GM23338 (cell line): ENCODE results near the gene CHRNA3. TPM values are rescaled to one million over a fixed set of nuclear protein-coding genes. Genes with fewer than 3 reads are reported as not detected.

ENCODE experiments used
- ATAC-seq: fragments of 200-7000 bp; cut with Tn5 transposase; 3 replicates; pipeline ENCODE4 v1.9.1; 2020
- DNase-seq: peaks from one replicate; pipeline ENCODE4 v3.0.0-alpha.2; 2015; ENCODE audit warnings: low spot score
- H2AFZ ChIP-seq: fragments of 200-600 bp; sonication (generic); 2 replicates; pipeline ENCODE4 v1.8.0; 2016; ENCODE audit warnings: antibody characterized with exemption, mild to moderate bottlenecking, moderate library complexity
- H3F3A ChIP-seq: fragments of 200-600 bp; sonication (generic); replicated peaks from 2 replicates; pipeline ENCODE4 v1.8.0; 2017; ENCODE audit warnings: antibody characterized with exemption, mixed run types, low read depth
- H3K27ac ChIP-seq: fragments of 200-600 bp; sonication (generic); 2 replicates; pipeline ENCODE4 v1.6.1; 2016; ENCODE audit warnings: low read depth
- H3K27me3 ChIP-seq: fragments of 200-600 bp; sonication (generic); 2 replicates; pipeline ENCODE4 v1.8.0; 2016; ENCODE audit warnings: mild to moderate bottlenecking, mixed run types, moderate library complexity; ENCODE audit not compliant: insufficient read depth
- H3K36me3 ChIP-seq: fragments of 200-600 bp; sonication (generic); 2 replicates; pipeline ENCODE4 v1.8.0; 2016; ENCODE audit warnings: mild to moderate bottlenecking; ENCODE audit not compliant: insufficient read depth
- H3K4me1 ChIP-seq: fragments of 200-600 bp; sonication (generic); 2 replicates; pipeline ENCODE4 v1.8.0; 2016; ENCODE audit warnings: mild to moderate bottlenecking, moderate library complexity; ENCODE audit not compliant: insufficient read depth
- H3K4me2 ChIP-seq: fragments of 200-600 bp; sonication (generic); 2 replicates; pipeline ENCODE4 v1.7.1; 2017; ENCODE audit warnings: mixed run types
- H3K4me3 ChIP-seq: fragments of 200-600 bp; sonication (generic); 2 replicates; pipeline ENCODE4 v1.6.1; 2016; ENCODE audit warnings: mixed run types
- H3K79me2 ChIP-seq: fragments of 200-600 bp; sonication (generic); replicated peaks from 2 replicates; pipeline ENCODE4 v1.8.0; 2017; ENCODE audit warnings: mild to moderate bottlenecking; ENCODE audit not compliant: insufficient read depth
- H3K9me2 ChIP-seq: fragments of 200-600 bp; sonication (generic); 2 replicates; pipeline ENCODE4 v1.8.0; 2017; ENCODE audit not compliant: insufficient read depth
- H4K20me1 ChIP-seq: fragments of 200-600 bp; sonication (generic); replicated peaks from 2 replicates; pipeline ENCODE4 v1.8.0; 2017; ENCODE audit warnings: mild to moderate bottlenecking; ENCODE audit not compliant: insufficient read depth
- H3K27ac Mint-ChIP-seq: 2 replicates; pipeline ENCODE4 v1.8.0; 2020; ENCODE audit warnings: inconsistent platforms, mild to moderate bottlenecking, moderate library complexity, mixed read lengths
- H3K27me3 Mint-ChIP-seq: 3 replicates; pipeline ENCODE4 v1.8.0; 2022; ENCODE audit warnings: low read depth, mild to moderate bottlenecking, moderate library complexity, mixed read lengths, inconsistent platforms; ENCODE audit not compliant: insufficient read depth, poor library complexity
- H3K36me3 Mint-ChIP-seq: 3 replicates; pipeline ENCODE4 v1.8.0; 2021; ENCODE audit warnings: low read depth, mild to moderate bottlenecking, inconsistent platforms, moderate library complexity, mixed read lengths
- H3K4me1 Mint-ChIP-seq: 3 replicates; pipeline ENCODE4 v1.8.0; 2020; ENCODE audit warnings: mild to moderate bottlenecking, inconsistent platforms, mixed read lengths
- H3K4me3 Mint-ChIP-seq: 3 replicates; pipeline ENCODE4 v1.8.0; 2021; ENCODE audit warnings: moderate library complexity, mild to moderate bottlenecking, inconsistent platforms, mixed read lengths
- H3K9me3 Mint-ChIP-seq: 3 replicates; pipeline ENCODE4 v1.8.0; 2020; ENCODE audit warnings: moderate library complexity, mild to moderate bottlenecking, inconsistent platforms, mixed read lengths
- CREB1 ChIP-seq: fragments of 250-450 bp; sonication (Bioruptor Pico); IDR thresholded peaks from 2 replicates; pipeline ENCODE4 v1.5.0; 2020; ENCODE audit warnings: low read depth, mild to moderate bottlenecking, moderate library complexity
- EZH2 ChIP-seq: fragments of 200-600 bp; sonication (generic); IDR thresholded peaks from one replicate; pipeline ENCODE4 v1.8.0; 2017; ENCODE audit warnings: antibody characterized with exemption, mild to moderate bottlenecking, low read depth; ENCODE audit not compliant: unreplicated experiment
- EZH2phosphoT487 ChIP-seq: fragments of 200-600 bp; sonication (generic); IDR thresholded peaks from one replicate; pipeline ENCODE4 v1.8.1; 2018; ENCODE audit warnings: antibody characterized with exemption; ENCODE audit not compliant: unreplicated experiment
- JUNB ChIP-seq: IDR thresholded peaks from one replicate; pipeline ENCODE4 v1.6.1; 2016; ENCODE audit warnings: antibody characterized with exemption; ENCODE audit not compliant: unreplicated experiment
- NANOG ChIP-seq: IDR thresholded peaks from 2 replicates; pipeline ENCODE4 v1.6.1; 2016; ENCODE audit warnings: antibody characterized with exemption, borderline replicate concordance
- POLR2AphosphoS5 ChIP-seq: IDR thresholded peaks from 2 replicates; pipeline ENCODE4 v1.6.1; 2016; ENCODE audit warnings: antibody characterized with exemption, low read depth
- STAT1 ChIP-seq: IDR thresholded peaks from one replicate; pipeline ENCODE4 v1.6.1; 2016; ENCODE audit warnings: antibody characterized with exemption; ENCODE audit not compliant: unreplicated experiment
- ZNF114 ChIP-seq: fragments of 250-450 bp; sonication (Bioruptor Pico); IDR thresholded peaks from 2 replicates; pipeline ENCODE4 v1.5.0; 2020; ENCODE audit warnings: mild to moderate bottlenecking, moderate library complexity
- ZNF331 ChIP-seq: fragments of 250-450 bp; sonication (Bioruptor Pico); IDR thresholded peaks from 2 replicates; pipeline ENCODE4 v1.5.0; 2020; ENCODE audit warnings: low read depth, mild to moderate bottlenecking, moderate library complexity
- polyA plus RNA-seq: library from polyadenylated mRNA; unstranded; fragments of >200 nt; fragmentation: Nextera tagmentation; extraction: Ambion mirVana; gene quantifications from 2 replicates; pipeline ENCODE4 v1.2.1, GENCODE V29; 2016
- total RNA-seq: library from RNA; depleted of rRNA; stranded (reverse); fragments of >200 nt; shearing (Covaris generic); gene quantifications from 2 replicates; pipeline ENCODE4 v1.2.3, GENCODE V29; 2014
- TF ChIP-seq, protein P1 (sequence below), 2 experiments: fragments of 200-600 bp in 1 of 2; sonication (generic) in 1 of 2; conservative IDR thresholded peaks; 2 replicates each; pipeline versions ENCODE4 v1.5.1 to v1.6.1; 2016 to 2017; ENCODE audit warnings: antibody characterized with exemption in 2 of 2, low read depth in 2 of 2, mild to moderate bottlenecking in 2 of 2, moderate library complexity in 1 of 2
- TF ChIP-seq, protein P2 (sequence below): IDR thresholded peaks from one replicate; pipeline ENCODE4 v1.6.1; 2018; ENCODE audit warnings: antibody characterized with exemption; ENCODE audit not compliant: unreplicated experiment
- TF ChIP-seq, protein P3 (sequence below): IDR thresholded peaks from 2 replicates; pipeline ENCODE4 v1.6.1; 2016; ENCODE audit warnings: antibody characterized with exemption
- TF ChIP-seq, protein P4 (sequence below): fragments of 250-450 bp; sonication (Bioruptor Pico); IDR thresholded peaks from 2 replicates; pipeline ENCODE4 v1.5.0; 2020; ENCODE audit warnings: mild to moderate bottlenecking, moderate library complexity

The CHRNA3 gene
- total and polyA plus RNA-seq, 2 experiments from 2014 or later = 2.9 to 3.5 TPM

DNA sequence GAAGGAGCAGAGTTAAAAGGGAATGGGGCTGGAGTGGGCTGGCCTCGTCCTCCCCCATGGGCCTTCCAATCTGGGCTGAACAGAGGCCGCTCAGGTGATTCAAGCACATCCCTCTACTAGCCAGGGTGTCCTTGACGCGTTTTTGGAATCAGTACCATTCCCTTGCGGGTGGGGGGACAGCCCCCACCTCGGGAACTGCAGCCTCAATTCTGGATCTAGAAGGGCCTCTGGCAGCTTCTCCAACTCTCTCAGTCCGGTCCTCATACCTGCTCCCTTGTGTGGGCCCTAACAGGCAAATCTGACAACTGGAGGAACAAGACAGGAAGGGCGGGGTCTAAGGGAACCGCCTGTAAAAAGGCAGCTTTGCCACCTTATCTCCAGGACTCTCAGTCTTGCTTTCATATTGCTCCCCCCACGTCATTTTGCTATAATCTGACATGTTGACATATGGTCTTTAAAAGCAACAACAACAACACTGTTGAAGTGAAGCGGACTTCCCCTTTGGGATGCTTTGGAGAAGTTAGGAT lies 21.0 kb upstream of the CHRNA3 start:
- no peaks in the 10 kb centered on the region for H3K9me2 ChIP-seq
- Mint-ChIP-seq H3K4me1 (peaks cover 13% of the 10 kb centered on the region), H3K36me3 (no peaks in the 10 kb centered on the region; the same call in 2 of the 3 replicates), H3K9me3 (no peaks in the 10 kb centered on the region; the same call in 2 of the 3 replicates), H3K27me3 (peaks cover 13% of the 10 kb centered on the region), H3K27ac (no peak overlapping the region), H3K4me3 (peak overlapping the region; percentile 83)
- H2AFZ ChIP-seq = peak overlapping the region; percentile 99
- H3K4me2 ChIP-seq = peak overlapping the region; percentile 91
- ATAC-seq = peak; percentile 5
- no peaks in the 10 kb centered on the region for H3K79me2 ChIP-seq
- no peaks in the 10 kb centered on the region for H4K20me1 ChIP-seq
- H3K27ac ChIP-seq = no peak overlapping the region
- TF ChIP-seq EZH2 = no peak
- TF ChIP-seq, protein P1, sequence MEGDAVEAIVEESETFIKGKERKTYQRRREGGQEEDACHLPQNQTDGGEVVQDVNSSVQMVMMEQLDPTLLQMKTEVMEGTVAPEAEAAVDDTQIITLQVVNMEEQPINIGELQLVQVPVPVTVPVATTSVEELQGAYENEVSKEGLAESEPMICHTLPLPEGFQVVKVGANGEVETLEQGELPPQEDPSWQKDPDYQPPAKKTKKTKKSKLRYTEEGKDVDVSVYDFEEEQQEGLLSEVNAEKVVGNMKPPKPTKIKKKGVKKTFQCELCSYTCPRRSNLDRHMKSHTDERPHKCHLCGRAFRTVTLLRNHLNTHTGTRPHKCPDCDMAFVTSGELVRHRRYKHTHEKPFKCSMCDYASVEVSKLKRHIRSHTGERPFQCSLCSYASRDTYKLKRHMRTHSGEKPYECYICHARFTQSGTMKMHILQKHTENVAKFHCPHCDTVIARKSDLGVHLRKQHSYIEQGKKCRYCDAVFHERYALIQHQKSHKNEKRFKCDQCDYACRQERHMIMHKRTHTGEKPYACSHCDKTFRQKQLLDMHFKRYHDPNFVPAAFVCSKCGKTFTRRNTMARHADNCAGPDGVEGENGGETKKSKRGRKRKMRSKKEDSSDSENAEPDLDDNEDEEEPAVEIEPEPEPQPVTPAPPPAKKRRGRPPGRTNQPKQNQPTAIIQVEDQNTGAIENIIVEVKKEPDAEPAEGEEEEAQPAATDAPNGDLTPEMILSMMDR (conservative IDR thresholded peaks at IDR 0.05; ENCODE audit: low read depth in 2 of 2) = no peak
- TF ChIP-seq, protein P2, sequence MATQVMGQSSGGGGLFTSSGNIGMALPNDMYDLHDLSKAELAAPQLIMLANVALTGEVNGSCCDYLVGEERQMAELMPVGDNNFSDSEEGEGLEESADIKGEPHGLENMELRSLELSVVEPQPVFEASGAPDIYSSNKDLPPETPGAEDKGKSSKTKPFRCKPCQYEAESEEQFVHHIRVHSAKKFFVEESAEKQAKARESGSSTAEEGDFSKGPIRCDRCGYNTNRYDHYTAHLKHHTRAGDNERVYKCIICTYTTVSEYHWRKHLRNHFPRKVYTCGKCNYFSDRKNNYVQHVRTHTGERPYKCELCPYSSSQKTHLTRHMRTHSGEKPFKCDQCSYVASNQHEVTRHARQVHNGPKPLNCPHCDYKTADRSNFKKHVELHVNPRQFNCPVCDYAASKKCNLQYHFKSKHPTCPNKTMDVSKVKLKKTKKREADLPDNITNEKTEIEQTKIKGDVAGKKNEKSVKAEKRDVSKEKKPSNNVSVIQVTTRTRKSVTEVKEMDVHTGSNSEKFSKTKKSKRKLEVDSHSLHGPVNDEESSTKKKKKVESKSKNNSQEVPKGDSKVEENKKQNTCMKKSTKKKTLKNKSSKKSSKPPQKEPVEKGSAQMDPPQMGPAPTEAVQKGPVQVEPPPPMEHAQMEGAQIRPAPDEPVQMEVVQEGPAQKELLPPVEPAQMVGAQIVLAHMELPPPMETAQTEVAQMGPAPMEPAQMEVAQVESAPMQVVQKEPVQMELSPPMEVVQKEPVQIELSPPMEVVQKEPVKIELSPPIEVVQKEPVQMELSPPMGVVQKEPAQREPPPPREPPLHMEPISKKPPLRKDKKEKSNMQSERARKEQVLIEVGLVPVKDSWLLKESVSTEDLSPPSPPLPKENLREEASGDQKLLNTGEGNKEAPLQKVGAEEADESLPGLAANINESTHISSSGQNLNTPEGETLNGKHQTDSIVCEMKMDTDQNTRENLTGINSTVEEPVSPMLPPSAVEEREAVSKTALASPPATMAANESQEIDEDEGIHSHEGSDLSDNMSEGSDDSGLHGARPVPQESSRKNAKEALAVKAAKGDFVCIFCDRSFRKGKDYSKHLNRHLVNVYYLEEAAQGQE = no peak
- no peak for TF ChIP-seq ZNF114 (CRISPR knock-in tag)
- TF ChIP-seq JUNB = no peak
- TF ChIP-seq, protein P3, sequence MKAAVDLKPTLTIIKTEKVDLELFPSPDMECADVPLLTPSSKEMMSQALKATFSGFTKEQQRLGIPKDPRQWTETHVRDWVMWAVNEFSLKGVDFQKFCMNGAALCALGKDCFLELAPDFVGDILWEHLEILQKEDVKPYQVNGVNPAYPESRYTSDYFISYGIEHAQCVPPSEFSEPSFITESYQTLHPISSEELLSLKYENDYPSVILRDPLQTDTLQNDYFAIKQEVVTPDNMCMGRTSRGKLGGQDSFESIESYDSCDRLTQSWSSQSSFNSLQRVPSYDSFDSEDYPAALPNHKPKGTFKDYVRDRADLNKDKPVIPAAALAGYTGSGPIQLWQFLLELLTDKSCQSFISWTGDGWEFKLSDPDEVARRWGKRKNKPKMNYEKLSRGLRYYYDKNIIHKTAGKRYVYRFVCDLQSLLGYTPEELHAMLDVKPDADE = no peak
- TF ChIP-seq STAT1 = no peak
- TF ChIP-seq, protein P4, sequence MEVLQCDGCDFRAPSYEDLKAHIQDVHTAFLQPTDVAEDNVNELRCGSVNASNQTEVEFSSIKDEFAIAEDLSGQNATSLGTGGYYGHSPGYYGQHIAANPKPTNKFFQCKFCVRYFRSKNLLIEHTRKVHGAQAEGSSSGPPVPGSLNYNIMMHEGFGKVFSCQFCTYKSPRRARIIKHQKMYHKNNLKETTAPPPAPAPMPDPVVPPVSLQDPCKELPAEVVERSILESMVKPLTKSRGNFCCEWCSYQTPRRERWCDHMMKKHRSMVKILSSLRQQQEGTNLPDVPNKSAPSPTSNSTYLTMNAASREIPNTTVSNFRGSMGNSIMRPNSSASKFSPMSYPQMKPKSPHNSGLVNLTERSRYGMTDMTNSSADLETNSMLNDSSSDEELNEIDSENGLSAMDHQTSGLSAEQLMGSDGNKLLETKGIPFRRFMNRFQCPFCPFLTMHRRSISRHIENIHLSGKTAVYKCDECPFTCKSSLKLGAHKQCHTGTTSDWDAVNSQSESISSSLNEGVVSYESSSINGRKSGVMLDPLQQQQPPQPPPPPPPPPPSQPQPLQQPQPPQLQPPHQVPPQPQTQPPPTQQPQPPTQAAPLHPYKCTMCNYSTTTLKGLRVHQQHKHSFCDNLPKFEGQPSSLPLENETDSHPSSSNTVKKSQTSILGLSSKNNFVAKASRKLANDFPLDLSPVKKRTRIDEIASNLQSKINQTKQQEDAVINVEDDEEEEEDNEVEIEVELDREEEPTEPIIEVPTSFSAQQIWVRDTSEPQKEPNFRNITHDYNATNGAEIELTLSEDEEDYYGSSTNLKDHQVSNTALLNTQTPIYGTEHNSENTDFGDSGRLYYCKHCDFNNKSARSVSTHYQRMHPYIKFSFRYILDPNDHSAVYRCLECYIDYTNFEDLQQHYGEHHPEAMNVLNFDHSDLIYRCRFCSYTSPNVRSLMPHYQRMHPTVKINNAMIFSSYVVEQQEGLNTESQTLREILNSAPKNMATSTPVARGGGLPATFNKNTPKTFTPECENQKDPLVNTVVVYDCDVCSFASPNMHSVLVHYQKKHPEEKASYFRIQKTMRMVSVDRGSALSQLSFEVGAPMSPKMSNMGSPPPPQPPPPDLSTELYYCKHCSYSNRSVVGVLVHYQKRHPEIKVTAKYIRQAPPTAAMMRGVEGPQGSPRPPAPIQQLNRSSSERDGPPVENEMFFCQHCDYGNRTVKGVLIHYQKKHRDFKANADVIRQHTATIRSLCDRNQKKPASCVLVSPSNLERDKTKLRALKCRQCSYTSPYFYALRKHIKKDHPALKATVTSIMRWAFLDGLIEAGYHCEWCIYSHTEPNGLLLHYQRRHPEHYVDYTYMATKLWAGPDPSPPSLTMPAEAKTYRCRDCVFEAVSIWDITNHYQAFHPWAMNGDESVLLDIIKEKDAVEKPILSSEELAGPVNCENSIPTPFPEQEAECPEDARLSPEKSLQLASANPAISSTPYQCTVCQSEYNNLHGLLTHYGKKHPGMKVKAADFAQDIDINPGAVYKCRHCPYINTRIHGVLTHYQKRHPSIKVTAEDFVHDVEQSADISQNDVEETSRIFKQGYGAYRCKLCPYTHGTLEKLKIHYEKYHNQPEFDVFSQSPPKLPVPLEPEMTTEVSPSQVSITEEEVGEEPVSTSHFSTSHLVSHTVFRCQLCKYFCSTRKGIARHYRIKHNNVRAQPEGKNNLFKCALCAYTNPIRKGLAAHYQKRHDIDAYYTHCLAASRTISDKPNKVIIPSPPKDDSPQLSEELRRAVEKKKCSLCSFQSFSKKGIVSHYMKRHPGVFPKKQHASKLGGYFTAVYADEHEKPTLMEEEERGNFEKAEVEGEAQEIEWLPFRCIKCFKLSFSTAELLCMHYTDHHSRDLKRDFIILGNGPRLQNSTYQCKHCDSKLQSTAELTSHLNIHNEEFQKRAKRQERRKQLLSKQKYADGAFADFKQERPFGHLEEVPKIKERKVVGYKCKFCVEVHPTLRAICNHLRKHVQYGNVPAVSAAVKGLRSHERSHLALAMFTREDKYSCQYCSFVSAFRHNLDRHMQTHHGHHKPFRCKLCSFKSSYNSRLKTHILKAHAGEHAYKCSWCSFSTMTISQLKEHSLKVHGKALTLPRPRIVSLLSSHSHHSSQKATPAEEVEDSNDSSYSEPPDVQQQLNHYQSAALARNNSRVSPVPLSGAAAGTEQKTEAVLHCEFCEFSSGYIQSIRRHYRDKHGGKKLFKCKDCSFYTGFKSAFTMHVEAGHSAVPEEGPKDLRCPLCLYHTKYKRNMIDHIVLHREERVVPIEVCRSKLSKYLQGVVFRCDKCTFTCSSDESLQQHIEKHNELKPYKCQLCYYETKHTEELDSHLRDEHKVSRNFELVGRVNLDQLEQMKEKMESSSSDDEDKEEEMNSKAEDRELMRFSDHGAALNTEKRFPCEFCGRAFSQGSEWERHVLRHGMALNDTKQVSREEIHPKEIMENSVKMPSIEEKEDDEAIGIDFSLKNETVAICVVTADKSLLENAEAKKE (CRISPR knock-in tag) = no peak
- TF ChIP-seq ZNF331 (CRISPR knock-in tag) = no peak
- TF ChIP-seq POLR2AphosphoS5 = no peak
- TF ChIP-seq NANOG = no peak
- no peak for TF ChIP-seq CREB1
- no peak for TF ChIP-seq EZH2phosphoT487
- peak overlapping the region; percentile 88 for H3K4me3 ChIP-seq
- peaks cover 7% of the 10 kb centered on the region; the same call in 1 of the 2 replicates for H3F3A ChIP-seq
- peaks cover 9% of the 10 kb centered on the region for H3K27me3 ChIP-seq
- peaks cover 12% of the 10 kb centered on the region for H3K4me1 ChIP-seq
- no peaks in the 10 kb centered on the region for H3K36me3 ChIP-seq
- DNase-seq = peak; percentile 43
